MM.1S (cell line): Measurements from ENCODE around the gene BDNF.

ENCODE experiments used
- EZH2 ChIP-seq: fragments of 300-600 bp; sonication (generic); optimal IDR thresholded peaks from 2 replicates; pipeline ENCODE3; 2017; ENCODE audit warnings: low read depth, mild to moderate bottlenecking, antibody characterized with exemption, low read length, mixed read lengths
- TF ChIP-seq, protein P1 (sequence below): fragments of 300-600 bp; sonication (generic); IDR thresholded peaks from 2 replicates; pipeline ENCODE4 v1.5.1; 2016; ENCODE audit warnings: antibody characterized with exemption, low read length, mixed read lengths

DNA sequence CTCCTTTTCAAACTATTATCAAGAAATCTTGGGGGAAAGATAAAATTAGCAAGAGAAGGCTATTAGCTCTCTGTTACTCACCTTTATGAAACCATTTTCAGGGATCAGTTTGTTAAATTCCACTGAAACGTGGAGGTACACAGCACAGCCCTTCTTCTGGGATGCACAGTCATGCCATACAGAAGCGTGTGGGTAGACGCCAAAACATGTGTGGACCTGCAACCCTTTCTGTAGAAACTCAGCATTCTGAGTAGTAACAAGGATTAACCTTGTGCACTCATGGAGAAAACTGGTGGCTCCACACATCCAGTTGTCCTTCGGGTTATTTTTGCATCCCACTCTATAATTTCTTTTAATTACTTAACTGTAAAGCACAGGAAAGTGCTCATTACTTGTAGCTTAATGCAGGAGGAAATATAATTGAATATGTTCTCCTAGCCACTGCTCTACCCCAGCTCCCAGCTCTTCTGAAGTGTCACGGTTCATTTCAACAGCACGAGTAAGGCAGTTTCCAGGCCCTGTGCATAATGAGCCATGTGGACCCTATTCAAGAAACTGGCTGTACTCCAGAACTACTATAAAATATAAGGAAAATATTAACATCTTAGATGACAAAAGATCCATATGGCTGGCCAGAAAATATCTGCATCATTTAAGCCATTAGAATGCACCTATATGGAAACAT lies 26.1 kb downstream of the BDNF start:
- TF ChIP-seq, protein P1, sequence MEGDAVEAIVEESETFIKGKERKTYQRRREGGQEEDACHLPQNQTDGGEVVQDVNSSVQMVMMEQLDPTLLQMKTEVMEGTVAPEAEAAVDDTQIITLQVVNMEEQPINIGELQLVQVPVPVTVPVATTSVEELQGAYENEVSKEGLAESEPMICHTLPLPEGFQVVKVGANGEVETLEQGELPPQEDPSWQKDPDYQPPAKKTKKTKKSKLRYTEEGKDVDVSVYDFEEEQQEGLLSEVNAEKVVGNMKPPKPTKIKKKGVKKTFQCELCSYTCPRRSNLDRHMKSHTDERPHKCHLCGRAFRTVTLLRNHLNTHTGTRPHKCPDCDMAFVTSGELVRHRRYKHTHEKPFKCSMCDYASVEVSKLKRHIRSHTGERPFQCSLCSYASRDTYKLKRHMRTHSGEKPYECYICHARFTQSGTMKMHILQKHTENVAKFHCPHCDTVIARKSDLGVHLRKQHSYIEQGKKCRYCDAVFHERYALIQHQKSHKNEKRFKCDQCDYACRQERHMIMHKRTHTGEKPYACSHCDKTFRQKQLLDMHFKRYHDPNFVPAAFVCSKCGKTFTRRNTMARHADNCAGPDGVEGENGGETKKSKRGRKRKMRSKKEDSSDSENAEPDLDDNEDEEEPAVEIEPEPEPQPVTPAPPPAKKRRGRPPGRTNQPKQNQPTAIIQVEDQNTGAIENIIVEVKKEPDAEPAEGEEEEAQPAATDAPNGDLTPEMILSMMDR, result no peak
- no peak for TF ChIP-seq EZH2
